ENCODE results near the gene NFKB1.

DNA sequence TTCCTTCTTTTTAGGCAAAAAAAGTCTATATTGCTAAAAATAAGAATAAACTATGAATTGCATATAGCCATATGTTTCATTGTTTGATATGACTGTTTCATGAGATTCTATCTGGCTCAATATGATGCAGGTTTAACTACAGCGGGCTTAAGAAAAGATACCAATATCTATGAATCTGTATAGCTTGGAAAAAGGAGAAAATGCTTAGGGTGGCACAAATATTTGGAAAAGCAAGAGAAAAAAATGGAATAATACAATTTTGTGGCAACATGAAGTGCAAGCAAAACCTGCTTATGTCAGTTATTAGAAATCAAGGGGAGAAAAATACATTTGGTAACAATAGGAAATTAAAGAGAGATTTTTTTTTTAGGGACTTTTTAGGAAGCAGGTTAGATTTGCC is 48.3 kb upstream of the NFKB1 start:
- TF ChIP-seq, protein P1, sequence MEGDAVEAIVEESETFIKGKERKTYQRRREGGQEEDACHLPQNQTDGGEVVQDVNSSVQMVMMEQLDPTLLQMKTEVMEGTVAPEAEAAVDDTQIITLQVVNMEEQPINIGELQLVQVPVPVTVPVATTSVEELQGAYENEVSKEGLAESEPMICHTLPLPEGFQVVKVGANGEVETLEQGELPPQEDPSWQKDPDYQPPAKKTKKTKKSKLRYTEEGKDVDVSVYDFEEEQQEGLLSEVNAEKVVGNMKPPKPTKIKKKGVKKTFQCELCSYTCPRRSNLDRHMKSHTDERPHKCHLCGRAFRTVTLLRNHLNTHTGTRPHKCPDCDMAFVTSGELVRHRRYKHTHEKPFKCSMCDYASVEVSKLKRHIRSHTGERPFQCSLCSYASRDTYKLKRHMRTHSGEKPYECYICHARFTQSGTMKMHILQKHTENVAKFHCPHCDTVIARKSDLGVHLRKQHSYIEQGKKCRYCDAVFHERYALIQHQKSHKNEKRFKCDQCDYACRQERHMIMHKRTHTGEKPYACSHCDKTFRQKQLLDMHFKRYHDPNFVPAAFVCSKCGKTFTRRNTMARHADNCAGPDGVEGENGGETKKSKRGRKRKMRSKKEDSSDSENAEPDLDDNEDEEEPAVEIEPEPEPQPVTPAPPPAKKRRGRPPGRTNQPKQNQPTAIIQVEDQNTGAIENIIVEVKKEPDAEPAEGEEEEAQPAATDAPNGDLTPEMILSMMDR (IDR thresholded peaks at IDR 0.05): no peak
- TF ChIP-seq POLR2A (IDR thresholded peaks at IDR 0.05): no peak

Data from adrenal gland (tissue), 5 donors.